HG03159 (cell line): ENCODE results near the gene PSD.

Experiments
- ATAC-seq: cut with Tn5 transposase; IDR thresholded peaks from one replicate; pipeline ENCODE4 v1.9.1; 2021; ENCODE audit warnings: mild to moderate bottlenecking, moderate library complexity; ENCODE audit not compliant: unreplicated experiment

Gene PSD

DNA sequence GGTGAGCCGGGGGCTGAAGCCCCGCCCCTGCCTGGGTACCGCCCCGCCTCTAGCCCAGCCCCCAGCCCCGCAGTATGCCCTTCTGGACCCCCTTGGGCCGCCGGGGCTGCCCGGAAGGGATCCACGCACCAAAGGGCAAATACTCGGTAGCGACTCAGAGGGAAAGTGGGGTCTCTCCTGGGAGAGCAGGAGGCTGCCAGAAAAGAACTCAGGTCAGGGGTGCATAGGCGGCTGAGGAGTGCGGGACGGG is 2.8 kb upstream of the PSD start:
- no peak for ATAC-seq

DNA sequence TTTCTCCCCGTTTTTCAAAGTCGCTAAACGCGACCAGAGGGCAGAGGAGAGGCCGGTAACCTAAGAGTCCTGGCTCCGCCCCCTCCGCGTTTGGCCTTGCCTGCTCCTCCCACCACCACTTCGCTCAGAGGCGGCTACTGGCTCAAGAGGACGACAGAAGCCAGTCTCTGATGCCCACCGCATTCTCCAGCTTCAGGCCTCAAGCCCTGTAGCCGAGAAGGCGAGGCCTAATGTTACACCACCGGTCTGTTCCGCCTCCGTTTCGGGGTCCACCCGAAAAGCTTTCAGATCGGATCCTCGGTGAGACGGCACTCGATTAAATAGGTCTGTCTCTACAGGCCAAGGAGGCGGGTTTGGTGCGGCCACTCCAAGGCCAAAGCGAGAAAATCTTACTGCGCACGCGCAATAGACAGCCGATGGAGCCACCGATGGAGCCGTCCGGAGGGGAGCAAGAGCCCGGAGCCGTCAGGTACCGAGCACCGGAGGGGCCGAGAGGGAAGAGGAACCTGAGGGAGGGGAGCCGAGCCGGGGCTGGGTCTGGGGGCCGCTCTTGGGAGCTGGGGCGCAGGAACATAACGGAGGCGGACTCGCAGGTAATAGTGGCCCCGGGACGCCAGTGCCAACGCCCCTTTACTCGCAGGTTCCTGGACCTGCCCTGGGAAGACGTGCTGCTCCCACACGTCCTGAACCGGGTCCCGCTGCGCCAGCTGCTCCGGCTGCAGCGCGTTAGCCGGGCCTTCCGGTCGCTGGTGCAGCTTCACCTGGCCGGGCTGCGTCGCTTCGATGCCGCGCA is 2.3 kb upstream of the PSD start, which contains the start of gene FBXL15:
TSS of gene FBXL15 (plus strand) at position 123 of the 793 bp plus-strand sequence. CDS start at position 417, 294 bp downstream.
- peak; percentile 66 for ATAC-seq

DNA sequence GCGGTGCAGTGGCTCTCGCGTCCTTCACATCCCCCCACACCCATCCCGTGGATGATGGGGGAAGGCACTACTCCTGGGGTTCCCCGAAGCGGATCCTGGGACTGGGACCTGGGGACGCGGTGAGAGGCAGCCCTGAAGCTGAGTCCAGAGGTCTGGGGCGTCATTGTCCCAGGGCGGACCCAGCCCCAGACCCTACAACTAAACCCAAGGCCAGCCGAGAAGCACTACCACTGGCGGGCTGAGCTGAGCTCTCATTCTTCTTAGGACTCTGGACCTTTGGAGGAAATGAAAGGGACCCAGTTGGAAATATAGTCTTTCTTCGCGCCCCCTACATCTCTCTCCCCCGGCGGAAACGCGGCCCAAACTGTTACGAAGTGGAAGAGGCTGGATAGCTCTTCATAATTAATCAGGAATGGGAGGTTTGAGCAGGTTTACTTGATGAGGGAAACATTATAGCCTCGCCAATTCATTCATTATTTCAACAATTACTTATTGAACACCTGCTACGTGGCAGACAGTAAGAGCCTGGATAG is 1.7 kb upstream of the PSD start:
- ATAC-seq: no peak

DNA sequence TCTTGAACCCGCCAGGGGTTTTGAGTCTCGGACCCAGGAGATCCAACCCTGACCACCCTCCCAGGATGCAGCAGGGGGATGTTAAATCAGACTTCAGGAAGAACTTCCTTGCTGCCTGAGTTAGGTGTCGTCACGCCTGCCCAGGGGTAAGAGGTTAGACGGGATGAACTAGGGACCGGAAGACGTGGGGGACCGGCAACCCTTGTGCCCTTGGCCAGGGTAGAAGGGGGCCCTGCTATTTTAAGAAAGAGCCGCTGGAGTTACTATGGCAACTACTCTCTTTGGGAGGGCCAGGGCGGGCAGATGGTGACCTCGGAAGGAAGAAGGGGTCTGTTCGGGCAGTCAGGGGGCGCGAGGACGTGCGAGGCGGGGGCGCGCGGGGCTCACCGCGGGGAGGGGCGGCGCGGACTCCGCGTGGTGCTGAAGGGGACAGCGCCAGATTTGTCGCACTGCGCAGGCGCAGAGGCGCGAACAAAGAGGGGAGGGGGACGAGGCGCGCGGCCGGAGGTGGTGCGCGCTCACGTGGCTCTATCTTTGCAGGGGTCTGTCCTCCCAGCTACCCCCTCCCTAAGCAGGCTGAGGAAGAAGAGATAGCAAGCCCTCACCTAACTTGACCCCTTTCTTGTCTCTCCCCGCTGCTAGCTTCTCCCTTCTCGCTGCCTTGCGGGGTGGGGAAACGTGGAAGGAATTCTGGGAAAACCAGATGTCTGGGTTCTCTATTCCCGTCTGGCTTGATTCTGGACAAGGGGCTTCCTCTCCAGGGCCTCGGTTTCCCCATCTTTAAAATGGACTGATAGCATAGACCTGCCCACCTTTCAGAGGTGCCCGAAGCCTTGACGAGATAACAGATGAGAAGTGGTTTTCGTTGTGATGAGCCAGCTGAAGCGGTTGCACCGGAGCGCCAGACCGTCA is 940 bp upstream of the PSD start:
- no peak for ATAC-seq

DNA sequence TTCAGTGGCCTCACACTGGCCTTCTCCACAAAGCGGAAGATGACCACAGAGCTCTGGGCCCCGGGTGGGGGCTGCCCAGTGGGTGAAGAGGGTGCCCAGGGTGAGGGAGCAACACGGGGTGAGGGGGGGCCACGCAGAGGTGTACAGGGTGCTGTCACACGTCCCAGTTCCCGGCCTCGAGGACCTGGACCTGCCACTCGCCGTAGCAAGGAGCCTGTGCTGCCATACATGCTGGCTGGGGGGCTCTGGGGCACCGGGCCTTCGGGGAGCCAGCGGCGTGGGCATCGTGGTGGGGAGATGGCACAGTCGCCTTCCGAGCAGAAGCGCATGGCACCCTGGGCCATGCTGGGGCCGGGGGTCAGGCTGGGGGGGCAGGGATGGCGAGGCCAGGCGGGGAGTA is 1.9 kb downstream of the PSD start:
- ATAC-seq: no peak

DNA sequence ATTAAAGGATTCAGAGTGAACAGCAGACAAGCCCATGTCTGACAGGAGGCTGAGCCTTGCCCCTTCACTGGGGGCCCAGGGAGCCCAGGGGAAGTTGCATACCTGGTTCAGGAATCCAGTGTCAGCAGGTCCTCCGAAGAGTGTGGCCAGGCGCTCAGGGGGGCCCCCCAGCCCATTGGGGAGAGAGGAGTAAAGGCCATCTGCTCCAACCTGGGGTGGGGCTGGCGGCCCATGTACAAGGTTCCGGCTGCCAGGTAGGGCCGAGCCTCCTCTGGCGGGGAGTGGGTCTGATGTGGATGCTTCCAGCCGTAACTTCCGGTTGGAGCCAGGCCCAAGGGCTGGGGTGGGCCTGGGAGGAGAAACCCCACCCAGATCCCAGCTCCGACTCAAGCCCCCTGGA is 2.3 kb downstream of the PSD start:
- no peak for ATAC-seq

DNA sequence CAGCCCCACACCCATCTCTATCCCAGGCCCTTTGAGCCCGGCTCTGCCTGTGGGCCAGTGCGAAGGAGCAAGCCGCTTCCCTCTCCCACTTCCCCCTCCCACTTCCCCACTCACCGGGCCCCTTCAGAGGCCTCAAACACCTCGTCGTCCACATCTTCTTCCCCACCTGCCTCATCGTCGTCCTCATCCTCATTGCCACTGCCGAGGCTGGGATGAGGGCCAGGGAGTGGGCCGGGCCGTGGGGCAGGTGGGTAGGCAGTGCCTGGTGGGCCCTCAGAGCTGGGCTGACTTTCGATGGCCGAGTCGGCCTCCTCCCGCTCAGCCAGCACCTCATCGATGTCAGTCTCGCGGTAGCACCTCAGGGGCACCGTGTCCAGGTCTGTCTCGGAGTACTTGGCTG is 3.8 kb downstream of the PSD start:
- ATAC-seq: no peak

DNA sequence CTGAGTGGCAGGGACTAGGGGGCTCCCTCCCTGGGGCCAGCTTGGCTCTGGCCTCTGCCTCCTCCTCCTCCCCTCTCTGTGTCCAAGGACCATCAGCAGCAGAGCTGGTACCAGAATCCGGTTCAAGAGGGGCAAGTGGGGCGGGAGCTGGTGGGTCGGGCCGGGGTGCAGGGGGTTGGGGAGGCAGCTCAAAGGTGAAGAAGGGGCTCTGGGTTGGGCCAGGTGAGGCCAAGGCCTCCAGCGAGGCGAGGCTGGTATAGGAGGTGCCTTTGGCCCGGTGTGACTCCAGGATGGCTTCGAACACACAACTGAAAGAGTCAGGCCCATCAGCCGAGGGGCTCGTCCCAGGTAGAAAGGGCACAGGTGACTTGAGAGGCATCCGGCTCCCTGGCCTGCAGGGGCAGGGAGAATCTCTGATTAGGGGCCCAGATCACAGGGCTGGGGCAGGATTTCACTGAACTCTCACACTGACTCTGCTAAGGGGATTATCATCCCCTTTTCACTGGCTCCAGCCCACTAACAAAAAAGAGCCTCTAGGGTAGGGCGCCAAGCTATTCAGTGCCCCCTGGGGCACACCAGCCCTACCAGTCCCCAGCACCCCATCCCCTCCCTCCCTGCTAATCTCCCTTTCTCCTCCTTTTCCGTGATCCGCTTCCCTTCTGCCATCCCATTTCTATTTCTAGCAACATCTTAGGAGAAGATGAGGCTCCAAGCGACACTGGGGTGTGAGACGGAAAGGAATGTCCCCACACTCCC is 4.6 kb downstream of the PSD start:
- no peak for ATAC-seq

DNA sequence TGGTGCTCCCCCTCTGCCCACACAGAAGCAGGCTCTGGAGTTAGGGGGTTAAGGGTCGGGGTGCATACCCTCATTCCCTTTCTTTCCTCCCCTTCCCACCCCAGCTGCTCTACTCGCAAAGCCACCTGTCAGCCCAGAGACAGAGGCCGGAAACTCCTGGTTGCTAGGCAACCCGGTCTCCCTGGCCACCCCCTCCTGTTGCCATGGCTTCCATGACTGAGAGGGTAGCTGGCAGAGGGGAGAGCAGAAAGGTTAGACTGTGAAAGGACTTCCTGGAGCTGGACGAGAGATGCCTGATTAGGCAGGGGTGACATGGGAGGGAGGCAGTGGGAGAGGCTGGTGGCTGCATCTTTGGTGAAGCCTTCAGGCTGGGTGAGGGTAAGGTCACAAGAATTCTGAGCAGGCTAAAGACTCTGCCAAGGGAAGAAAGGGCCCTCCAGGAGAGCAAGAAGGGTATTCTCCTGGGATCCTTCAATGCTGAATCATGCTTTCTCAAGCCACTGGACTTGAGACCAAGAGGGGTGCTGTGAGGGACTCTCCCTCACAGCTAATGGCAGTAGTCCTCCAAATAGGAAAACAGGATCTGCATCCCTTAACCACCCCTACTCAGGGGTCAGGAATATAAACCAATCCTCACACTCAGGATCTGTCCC is 5.4 kb downstream of the PSD start:
- no peak for ATAC-seq

DNA sequence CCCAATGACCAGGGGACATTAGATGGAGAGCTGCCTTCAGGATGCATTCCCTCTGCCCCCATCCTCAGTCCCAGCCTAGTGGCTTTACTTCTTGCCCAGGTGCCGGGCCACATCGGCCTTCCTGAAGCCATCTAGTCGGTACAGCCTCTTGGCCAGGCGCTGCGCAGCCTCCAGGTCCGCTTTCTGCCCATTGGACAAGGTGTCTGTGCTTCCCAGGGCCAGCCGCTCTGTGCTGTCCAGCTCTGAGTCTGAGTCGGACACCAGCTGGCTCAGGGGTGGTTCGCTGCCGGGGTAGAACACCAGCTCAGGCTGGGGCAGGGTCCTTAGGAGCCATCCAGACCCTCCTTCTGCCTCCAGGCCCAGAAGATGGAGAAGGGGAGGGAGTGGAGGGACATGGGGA is 6.3 kb downstream of the PSD start:
- no peak for ATAC-seq

DNA sequence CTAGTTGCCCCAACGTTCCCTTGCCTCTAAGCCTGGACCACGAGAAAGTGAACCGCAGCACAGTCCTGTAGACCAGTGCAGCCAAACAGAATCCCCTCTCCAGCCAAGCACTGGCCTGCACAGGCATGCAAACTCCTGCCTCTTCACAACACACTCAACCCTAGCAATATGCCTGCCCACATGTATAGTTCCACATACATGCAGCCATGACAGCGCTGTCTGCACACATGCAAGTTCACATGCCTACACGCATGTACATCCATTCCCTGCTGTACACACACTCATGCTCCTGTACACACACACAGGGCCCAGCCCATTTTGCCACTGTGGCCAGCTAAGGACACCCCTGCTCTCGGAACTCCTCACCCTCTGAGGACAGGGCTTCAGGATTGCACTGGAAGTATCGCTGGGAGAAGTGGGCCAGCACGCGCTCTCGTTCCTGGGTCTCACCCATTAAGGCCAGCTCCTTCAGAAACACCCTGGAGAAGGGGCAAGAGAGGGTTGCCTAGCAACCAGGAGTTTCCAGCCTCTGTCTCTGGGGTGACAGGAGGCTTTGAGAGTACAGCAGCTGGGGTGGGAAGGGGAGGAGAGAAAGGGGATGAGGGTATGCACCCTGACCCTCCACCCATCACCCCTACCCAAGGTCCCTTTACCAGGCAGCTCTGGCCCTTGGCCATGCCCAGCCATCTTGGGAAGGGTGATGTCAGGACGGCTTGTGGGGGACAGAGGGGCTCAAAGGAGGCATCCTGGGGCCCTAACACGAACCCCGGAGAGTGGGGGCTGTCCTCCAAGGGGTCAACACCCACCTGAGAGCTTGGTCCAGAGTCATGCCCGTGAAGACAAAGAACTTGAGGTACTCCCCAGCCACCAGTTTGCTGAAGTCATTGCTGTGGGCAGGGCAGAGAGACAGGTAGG is 7.0 kb downstream of the PSD start:
- no peak for ATAC-seq

DNA sequence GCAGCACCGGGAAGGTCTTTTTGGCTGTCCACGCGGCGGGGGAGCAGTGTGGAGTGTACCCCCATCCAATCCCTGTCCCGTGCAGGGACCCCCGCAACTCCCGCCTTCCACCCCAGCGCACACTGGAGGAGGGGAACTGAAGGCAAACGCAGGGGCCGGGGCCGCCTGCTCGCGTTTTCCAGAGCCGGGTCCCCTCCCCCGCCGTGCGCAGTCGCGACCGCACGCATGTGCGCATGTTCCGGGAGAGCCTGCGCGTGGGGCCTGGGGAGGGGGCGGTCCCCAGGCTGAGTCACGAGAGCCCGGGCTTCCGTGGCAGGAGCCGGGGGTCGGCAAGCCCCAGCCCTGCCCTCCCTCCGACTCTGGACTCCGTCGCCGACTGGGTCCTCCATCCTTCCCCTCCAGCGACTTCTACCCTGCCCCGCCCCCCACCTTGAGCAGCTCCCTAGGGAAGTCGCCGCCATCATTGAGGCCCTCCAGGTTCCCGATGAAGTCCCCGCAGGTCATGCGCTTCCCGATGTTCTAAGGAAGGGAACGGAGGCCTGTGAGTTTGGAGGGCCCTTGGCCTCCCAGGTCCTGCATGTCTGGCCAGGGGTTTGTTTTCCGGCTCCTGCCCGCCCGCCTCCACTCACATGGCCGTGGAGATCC is 8.0 kb downstream of the PSD start:
- ATAC-seq: no peak

DNA sequence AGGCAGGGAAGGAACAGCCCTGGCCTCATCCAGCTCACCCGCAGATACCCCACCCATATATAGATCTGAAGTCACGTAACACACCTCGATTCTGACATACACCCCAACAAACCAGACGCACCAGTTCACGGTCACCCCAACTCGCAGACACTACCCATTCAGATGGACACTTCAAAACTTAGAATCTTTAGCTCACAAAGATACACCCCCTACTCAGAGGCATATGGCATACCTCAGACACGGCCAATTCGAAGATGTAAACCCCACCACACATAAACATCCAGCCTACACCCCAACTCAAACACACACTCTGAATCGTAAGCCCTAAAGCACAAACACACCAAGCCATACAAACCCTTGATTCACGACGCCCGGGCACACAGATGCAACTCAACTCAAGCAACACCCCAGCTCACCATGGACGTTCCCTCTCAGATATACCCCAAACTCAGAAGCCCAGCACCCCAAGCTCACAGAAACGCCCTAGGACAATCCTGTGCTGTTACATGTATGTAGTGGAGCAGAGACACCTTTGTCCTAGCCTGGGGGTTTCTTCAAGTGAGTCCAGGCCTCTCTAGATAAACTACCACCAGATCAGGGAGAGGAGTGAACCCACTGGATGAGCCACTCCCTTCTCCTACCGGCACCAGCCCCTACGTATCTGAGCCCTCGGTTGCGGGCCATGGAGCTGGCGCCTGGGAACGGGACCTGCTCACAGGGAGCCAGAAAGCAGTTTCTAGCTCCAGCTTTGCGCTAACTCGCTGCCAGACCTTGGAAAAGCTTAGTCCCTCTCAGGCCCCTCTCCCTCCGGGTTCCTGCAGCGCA is 8.8 kb downstream of the PSD start:
- no peak for ATAC-seq

DNA sequence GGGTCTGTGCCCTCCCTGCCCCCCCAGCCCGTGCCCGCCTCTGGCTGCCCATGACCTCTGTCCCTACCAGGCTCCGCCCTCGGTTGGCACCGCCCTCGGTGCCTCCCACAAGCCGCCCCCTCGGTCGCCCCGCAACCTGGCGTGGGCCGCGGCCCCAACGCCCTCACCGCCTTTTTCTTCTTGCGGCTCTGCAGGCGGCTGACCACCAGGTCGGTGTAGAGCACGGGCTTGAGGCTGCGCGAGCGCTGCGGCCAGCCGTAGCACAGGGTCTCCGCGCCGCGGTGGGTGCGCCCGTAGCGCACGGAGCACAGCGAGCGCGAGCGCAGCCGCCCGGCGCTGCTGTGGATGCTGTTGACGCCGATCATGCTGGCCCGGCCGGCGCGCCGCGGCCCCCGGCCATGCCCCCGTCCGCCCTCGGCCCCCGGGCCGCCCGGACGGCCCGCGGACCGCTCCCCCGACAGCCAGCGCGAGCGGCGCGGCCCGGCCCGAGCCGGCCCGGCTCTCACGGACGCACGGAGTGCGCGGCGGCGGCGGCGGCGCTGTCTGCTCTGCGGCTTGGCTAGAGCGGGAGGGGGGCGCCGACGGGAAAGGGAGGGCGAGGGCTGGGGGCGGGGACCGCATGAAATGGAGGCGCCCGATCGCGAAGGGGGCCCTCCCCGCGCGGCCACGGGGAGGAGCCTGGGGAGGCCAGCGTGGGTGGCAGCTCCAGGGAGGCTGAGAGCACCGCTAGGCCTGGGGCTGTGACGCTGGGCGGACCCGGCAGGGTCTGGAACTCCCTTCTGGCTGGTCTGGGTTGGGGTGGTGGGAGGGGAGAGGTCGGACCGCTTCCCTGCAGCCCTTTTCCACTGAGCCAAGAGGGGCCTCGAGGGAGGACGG is 9.6 kb downstream of the PSD start:
- no peak for ATAC-seq

DNA sequence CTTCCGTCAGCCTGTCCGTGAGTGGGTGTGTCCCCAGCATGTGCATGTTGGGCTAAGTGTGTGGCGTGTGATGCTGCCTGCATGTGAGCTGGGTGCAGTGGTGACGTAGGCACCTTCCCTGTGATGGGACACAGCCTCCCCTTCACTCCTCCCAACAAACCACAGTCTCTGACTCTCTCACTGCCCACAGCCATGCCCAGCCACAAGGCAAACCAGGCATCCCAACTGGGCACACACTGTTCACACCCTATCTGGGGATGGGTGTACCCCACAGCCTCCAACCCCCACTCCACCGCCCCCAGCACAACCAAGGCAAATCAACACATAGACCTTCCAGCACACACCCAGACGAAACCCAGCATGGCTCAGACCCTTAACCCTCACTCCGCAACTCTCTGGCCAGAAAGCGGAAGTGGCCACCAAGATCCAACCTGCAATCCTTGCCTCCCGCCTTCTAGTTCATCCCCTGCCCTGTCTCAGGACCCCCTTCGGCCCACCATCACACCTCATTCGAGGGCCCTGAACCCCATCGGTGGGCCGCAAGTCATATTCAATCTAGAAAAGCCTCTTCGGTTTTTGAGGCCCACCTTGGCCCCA is 10.4 kb downstream of the PSD start:
- ATAC-seq: no peak

DNA sequence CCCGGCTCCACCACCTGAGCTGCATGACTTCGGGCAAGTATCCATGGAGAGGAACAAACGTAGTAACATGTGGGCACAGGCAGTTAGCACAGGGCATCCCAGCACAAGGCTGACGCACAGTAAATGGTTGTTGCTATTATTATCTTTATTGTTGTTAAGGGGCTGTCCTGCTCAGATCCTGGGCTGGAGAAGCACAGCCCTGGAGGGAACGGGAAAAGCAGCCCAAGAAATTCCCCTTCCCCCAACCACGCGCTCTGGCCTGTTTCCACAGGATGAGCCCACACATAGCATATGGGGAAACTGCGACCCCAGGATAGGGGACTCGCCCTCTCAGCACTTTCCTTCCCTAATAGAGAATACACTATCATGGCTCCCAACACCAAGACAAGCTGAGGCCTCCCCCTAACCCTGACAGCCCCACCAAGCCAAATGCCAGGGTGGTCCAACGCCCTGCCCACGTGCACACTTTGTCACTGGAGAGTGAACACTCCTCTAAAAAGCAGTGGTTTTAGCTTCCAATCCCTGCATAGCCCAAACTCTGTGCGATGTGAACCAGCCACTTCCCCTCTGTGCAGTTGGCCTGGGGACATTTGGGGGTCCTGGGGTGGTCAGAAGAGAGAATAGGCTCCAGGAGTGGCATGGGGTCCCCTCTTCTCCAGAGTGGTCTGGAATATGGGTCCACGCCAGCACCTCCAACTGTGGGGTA is 11.0 kb downstream of the PSD start:
- ATAC-seq: no peak
